Lung (tissue), 13 donors: ENCODE measurements around the gene CHMP4A. TPM values are rescaled to one million over a fixed set of nuclear protein-coding genes. Genes with fewer than 3 reads are reported as not detected.

Source experiments
- ATAC-seq: fragments of 200-7000 bp; cut with Tn5 transposase; one replicate; pipeline ENCODE4 v1.9.1; 2020; ENCODE audit warnings: moderate number of reproducible peaks; ENCODE audit not compliant: insufficient read depth, low FRiP score
- DNase-seq, 3 donors: peaks; one replicate each; pipeline ENCODE4 v3.0.0-alpha.2; 2013 to 2017
- H3K27ac ChIP-seq, 2 donors: one replicate each; pipeline ENCODE4 v1.5.1; 2013; ENCODE audit warnings: mild to moderate bottlenecking in 2 of 2, moderate library complexity in 2 of 2, control low read depth in 1 of 2, inconsistent platforms in 1 of 2, low read depth in 1 of 2, low read length in 1 of 2
- H3K27me3 ChIP-seq, 3 donors: one replicate each; pipeline ENCODE4 v1.5.1; 2013; ENCODE audit warnings: low read length in 2 of 3; ENCODE audit not compliant: control insufficient read depth in 3 of 3, insufficient read depth in 3 of 3
- H3K36me3 ChIP-seq, 4 donors: one replicate each; pipeline ENCODE4 v1.5.1; 2013; ENCODE audit warnings: low read length in 4 of 4, mild to moderate bottlenecking in 1 of 4, moderate library complexity in 1 of 4; ENCODE audit not compliant: control insufficient read depth in 4 of 4, insufficient read depth in 4 of 4
- H3K4me1 ChIP-seq, 5 donors: one replicate each; pipeline ENCODE4 v1.5.1; 2013; ENCODE audit warnings: low read length in 5 of 5, mild to moderate bottlenecking in 2 of 5, moderate library complexity in 1 of 5; ENCODE audit not compliant: control insufficient read depth in 5 of 5, insufficient read depth in 5 of 5
- H3K4me3 ChIP-seq: one replicate; pipeline ENCODE4 v1.5.1; 2013; ENCODE audit warnings: mild to moderate bottlenecking, control low read depth, moderate library complexity
- H3K9ac ChIP-seq, 2 donors: one replicate each; pipeline ENCODE4 v1.5.1; 2013; ENCODE audit warnings: low read length in 2 of 2, control low read depth in 1 of 2; ENCODE audit not compliant: insufficient read depth in 1 of 2
- H3K9me3 ChIP-seq, 4 donors: one replicate each; pipeline ENCODE4 v1.5.1; 2013; ENCODE audit warnings: low read length in 3 of 4, mild to moderate bottlenecking in 1 of 4, moderate library complexity in 1 of 4; ENCODE audit not compliant: control insufficient read depth in 4 of 4, insufficient read depth in 3 of 4
- WGBS, 2 donors: extraction: QIAGEN DNeasy Blood & Tissue Kit; methylation state at CpG; one replicate each; pipeline ENCODE4 v1.1.7; 2013; 5-methylcytosine and 5-hydroxymethylcytosine counted together
- polyA plus RNA-seq, 2 donors: library from polyadenylated mRNA; stranded (reverse); fragments of 200-250 nt; gene quantifications; one replicate each; pipeline ENCODE4 v1.2.1, GENCODE V29; 2013
- small RNA-seq: library from RNA; depleted of rRNA; stranded (forward); fragments of <200 nt; gene quantifications from one replicate; pipeline ENCODE3, GENCODE V24; 2014; ENCODE audit warnings: low replicate concordance
- total RNA-seq, 2 donors: library from RNA; depleted of rRNA in 1 of 2; stranded (reverse); fragments of >200 nt in 1 of 2; gene quantifications; one replicate each; pipeline ENCODE4 v1.2.1, GENCODE V29; 2014 to 2021
- TF ChIP-seq, protein P1 (sequence below): IDR thresholded peaks from 2 replicates; pipeline ENCODE4 v1.5.1; 2012; ENCODE audit warnings: mild to moderate bottlenecking; ENCODE audit errors: control extremely low read depth, extremely low read depth
- donor health status: control.
- donor health status: control.
- donor health status: Bipolar disorder and iron deficiency.
- donor health status: healthy.
- donor health status: DM: yes; HTN: yes; CAD: no.

CHMP4A gene
- total and polyA plus RNA-seq, 4 donors: 37.2 to 103 (median 60.6) TPM

DNA sequence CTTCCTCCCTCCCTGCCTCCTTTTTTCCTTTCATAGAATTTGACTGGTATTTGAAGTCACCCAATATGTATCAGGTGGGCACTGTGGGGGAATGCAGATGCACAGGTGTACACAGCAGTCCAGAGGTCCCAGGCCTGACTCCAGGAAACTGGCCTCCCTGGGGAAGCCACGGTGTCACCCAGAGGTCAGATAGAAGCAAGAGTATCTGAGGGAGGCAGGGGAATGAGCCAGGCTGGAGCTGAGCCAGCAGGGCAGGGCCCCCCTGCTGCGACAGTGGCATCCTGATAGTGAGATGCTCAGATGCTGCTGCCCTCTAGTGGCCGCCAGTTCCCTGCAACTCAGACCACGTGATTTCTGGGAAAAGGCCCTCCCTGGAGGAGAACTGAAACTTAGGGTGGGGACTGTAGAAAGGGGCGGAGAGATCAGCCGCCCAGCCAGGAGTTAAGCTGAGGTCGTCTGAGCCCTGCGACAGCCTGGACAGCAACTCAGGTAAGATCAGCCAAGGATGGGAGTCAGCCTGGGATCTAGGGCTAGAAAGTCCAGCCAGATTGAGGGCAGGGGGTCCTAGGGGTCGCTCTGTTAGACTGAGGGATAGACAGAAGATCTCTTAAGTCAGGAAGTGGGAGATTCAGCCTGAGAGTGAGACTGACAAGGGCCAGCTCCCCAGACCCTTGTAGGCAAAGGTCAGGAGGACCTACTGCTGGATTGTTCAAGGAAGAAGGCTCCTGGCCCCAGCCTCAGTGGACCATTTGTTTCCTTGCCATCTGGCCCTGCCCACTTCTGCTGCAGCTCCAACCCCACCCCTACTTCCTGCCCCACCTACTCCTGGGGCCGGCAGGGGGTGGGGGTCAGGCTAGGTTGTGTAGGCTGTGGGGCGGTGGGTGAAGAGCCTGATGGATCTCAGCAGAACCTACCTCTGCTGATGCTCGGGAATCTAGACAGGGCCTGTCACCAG, 52.2 kb downstream of the CHMP4A start, which contains the start of gene IRF9:
TSS of gene IRF9 (plus strand) at position 416 of the 955 bp plus-strand sequence. CDS start 880 bp downstream, outside the sequence.
- peaks cover 20 to 58% (median 45%) of the 10 kb centered on the region in 4 donors for H3K36me3 ChIP-seq
- H3K9ac ChIP-seq: peak within 1 kb of the TSS; percentile 58 to 92
- TF ChIP-seq, protein P1, sequence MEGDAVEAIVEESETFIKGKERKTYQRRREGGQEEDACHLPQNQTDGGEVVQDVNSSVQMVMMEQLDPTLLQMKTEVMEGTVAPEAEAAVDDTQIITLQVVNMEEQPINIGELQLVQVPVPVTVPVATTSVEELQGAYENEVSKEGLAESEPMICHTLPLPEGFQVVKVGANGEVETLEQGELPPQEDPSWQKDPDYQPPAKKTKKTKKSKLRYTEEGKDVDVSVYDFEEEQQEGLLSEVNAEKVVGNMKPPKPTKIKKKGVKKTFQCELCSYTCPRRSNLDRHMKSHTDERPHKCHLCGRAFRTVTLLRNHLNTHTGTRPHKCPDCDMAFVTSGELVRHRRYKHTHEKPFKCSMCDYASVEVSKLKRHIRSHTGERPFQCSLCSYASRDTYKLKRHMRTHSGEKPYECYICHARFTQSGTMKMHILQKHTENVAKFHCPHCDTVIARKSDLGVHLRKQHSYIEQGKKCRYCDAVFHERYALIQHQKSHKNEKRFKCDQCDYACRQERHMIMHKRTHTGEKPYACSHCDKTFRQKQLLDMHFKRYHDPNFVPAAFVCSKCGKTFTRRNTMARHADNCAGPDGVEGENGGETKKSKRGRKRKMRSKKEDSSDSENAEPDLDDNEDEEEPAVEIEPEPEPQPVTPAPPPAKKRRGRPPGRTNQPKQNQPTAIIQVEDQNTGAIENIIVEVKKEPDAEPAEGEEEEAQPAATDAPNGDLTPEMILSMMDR: peak; percentile 89
- peak within 1 kb of the TSS; percentile 60 for H3K4me3 ChIP-seq
- H3K27me3 ChIP-seq: no peaks in the 10 kb centered on the region
- peak; percentile 91 for ATAC-seq
- H3K4me1 ChIP-seq: peaks cover 0 to 15% (median 8%) of the 10 kb centered on the region in 5 donors
- peak within 1 kb of the TSS; percentile 80 to 94 for H3K27ac ChIP-seq
- peak; percentile 96 to 97 (median 97) for DNase-seq
- H3K9me3 ChIP-seq: no peaks in the 10 kb centered on the region
- 0% methylated on average over 12 of the region's 12 CpGs for WGBS, 2 donors

DNA sequence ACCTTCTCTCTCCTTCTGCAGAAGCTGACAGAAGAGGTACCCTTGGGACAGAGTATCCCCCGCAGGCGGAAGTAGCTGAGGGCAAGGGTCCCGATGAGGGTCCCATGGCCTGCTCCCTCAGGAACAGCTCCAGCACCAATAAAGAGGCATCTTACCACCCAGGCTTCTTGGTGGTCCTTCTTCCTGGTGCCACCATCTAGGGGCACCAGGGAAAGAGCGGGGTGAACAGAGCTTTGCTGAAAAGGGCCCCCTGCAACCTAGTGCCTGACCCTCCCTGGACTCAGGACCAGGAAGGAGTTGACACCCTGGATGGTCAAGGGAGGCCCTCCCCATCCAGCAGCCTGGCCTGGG, 52.8 kb downstream of the CHMP4A start:
- peaks cover 25 to 57% (median 42%) of the 10 kb centered on the region in 4 donors for H3K36me3 ChIP-seq
- H3K9ac ChIP-seq: no peak overlapping the region
- TF ChIP-seq, protein P1: no peak
- no peak for DNase-seq
- H3K27me3 ChIP-seq: no peaks in the 10 kb centered on the region
- no peaks in the 10 kb centered on the region for H3K9me3 ChIP-seq
- peak overlapping the region; percentile 65 to 69 for H3K27ac ChIP-seq
- H3K4me3 ChIP-seq: no peak overlapping the region
- WGBS, 2 donors: 96 to 98% methylated on average over 4 of the region's 4 CpGs
- no peak for ATAC-seq
- peaks cover 0 to 15% (median 8%) of the 10 kb centered on the region in 5 donors for H3K4me1 ChIP-seq

DNA sequence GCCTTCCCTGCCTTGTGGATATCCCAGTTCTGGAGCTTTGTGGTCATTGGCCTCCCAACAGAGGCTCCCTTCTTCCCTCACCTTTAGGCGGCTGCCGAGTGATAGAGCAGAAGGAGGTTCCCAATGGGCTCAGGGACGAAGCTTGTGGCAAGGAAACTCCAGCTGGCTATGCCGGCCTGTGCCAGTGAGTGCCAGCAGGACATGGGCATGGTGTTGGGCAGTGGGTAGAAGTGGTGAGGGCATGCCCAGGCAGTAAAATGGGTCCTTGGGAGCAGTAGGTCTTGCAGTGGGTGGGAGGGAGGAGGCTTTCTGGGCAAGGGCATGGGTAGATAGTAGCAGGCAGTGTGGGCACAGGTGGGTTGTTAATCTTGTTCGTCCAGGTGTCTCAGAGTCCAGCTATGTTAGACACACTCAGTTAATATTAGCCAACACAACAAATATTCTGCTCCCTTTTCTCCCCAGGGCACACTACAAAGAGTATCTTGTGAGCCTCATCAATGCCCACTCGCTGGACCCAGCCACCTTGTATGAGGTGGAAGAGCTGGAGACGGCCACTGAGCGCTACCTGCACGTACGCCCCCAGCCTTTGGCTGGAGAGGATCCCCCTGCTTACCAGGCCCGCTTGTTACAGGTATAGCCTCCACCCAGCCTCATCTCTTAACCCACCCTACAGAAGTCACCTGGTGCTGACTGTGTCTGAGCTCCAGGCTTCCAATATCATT, 53.4 kb downstream of the CHMP4A start:
- WGBS, 2 donors: 91 to 93% methylated on average over 11 of the region's 11 CpGs
- Histone ChIP-seq H3K36me3 (peaks cover 25 to 57% (median 40%) of the 10 kb centered on the region in 4 donors), H3K27me3 (no peaks in the 10 kb centered on the region), H3K9me3 (no peaks in the 10 kb centered on the region), H3K27ac (peak overlapping the region; percentile 65 to 69), H3K4me1 (peaks cover 0 to 15% (median 8%) of the 10 kb centered on the region in 5 donors), H3K4me3 (no peak overlapping the region), H3K9ac (no peak overlapping the region)
- no peak for ATAC-seq
- DNase-seq: no peak
- TF ChIP-seq, protein P1: no peak

Small RNAs within 50 kb of the gene (small RNA-seq; reads per million reads assigned to genes)
- gene AL136295.4: not detected
- not detected for gene CHMP4A
- gene IPO4: 0.06 reads per million
- gene IRF9: not detected
- gene MDP1: not detected

Other genes starting within 250 kb of the CHMP4A start
Only the 30 nearest of the 34 such genes appear.
- 1 to 10 TPM in 1 of 2 donors, under 1 TPM in 1; 0.37 to 2.4 TPM for gene CARMIL3, start 161.5 kb downstream of the CHMP4A start, total RNA-seq
- gene CARMIL3, start 161.5 kb downstream of the CHMP4A start, polyA plus RNA-seq: under 1 TPM; 0.71 to 0.85 TPM
- gene CPNE6, start 141.9 kb downstream of the CHMP4A start, total RNA-seq: not detected
- gene CPNE6, start 141.9 kb downstream of the CHMP4A start, polyA plus RNA-seq: not detected
- 10 to 100 TPM in 1 of 2 donors, 1 to 10 TPM in 1; 8.9 to 91.7 TPM for gene PCK2, start 119.2 kb downstream of the CHMP4A start, total RNA-seq
- 10 to 100 TPM; 35.2 to 41.2 TPM for gene PCK2, start 119.2 kb downstream of the CHMP4A start, polyA plus RNA-seq
- gene DCAF11, start 98.7 kb downstream of the CHMP4A start, total RNA-seq: 100 to 1,000 TPM in 1 of 2 donors, 10 to 100 TPM in 1; 68.9 to 153 TPM
- 10 to 100 TPM; 26.4 to 59.4 TPM for gene DCAF11, start 98.7 kb downstream of the CHMP4A start, polyA plus RNA-seq
- gene NRL, start 98.5 kb downstream of the CHMP4A start, total RNA-seq: 1 to 10 TPM; 3.6 to 5.4 TPM
- gene NRL, start 98.5 kb downstream of the CHMP4A start, polyA plus RNA-seq: 1 to 10 TPM; 2.7 TPM
- gene FITM1, start 82.8 kb downstream of the CHMP4A start, total RNA-seq: under 1 TPM; 0.48 to 0.83 TPM
- gene FITM1, start 82.8 kb downstream of the CHMP4A start, polyA plus RNA-seq: 1 to 10 TPM in 1 of 2 donors, under 1 TPM in 1; 0.93 to 1.4 TPM
- 100 to 1,000 TPM; 125 to 192 TPM for gene PSME1, start 77.3 kb downstream of the CHMP4A start, total RNA-seq
- 100 to 1,000 TPM; 286 to 311 TPM for gene PSME1, start 77.3 kb downstream of the CHMP4A start, polyA plus RNA-seq
- 10 to 100 TPM in 1 of 2 donors, 1 to 10 TPM in 1; 4.6 to 24.3 TPM for gene EMC9, start 71.9 kb downstream of the CHMP4A start, total RNA-seq
- gene EMC9, start 71.9 kb downstream of the CHMP4A start, polyA plus RNA-seq: 10 to 100 TPM; 15.7 to 29.4 TPM
- 100 to 1,000 TPM in 1 of 2 donors, 10 to 100 TPM in 1; 89.1 to 178 TPM for gene PSME2, start 66.9 kb downstream of the CHMP4A start, total RNA-seq
- gene PSME2, start 66.9 kb downstream of the CHMP4A start, polyA plus RNA-seq: 100 to 1,000 TPM; 283 to 328 TPM
- gene RNF31, start 66.0 kb downstream of the CHMP4A start, total RNA-seq: 10 to 100 TPM; 31.7 to 82.4 TPM
- gene RNF31, start 66.0 kb downstream of the CHMP4A start, polyA plus RNA-seq: 10 to 100 TPM; 44.1 to 78.6 TPM
- 100 to 1,000 TPM in 1 of 2 donors, 10 to 100 TPM in 1; 75.3 to 111 TPM for gene IRF9, start 52.2 kb downstream of the CHMP4A start, total RNA-seq
- gene IRF9, start 52.2 kb downstream of the CHMP4A start, polyA plus RNA-seq: 100 to 1,000 TPM in 1 of 2 donors, 10 to 100 TPM in 1; 79.9 to 124 TPM
- 10 to 100 TPM; 13.3 to 48.1 TPM for gene REC8, start 41.4 kb downstream of the CHMP4A start, total RNA-seq
- gene REC8, start 41.4 kb downstream of the CHMP4A start, polyA plus RNA-seq: 10 to 100 TPM; 23.8 to 35.1 TPM
- gene IPO4, start 24.7 kb downstream of the CHMP4A start, total RNA-seq: 10 to 100 TPM; 22.0 to 78.9 TPM
- 10 to 100 TPM; 13.0 to 34.8 TPM for gene IPO4, start 24.7 kb downstream of the CHMP4A start, polyA plus RNA-seq
- 10 to 100 TPM; 42.3 to 71.9 TPM for gene TM9SF1, start 18.0 kb downstream of the CHMP4A start, total RNA-seq
- gene TM9SF1, start 18.0 kb downstream of the CHMP4A start, polyA plus RNA-seq: 10 to 100 TPM; 32.7 to 61.7 TPM
- gene TSSK4, start 7.8 kb downstream of the CHMP4A start, total RNA-seq: 1 to 10 TPM in 1 of 2 donors, not detected in 1; 1.2 TPM
- gene TSSK4, start 7.8 kb downstream of the CHMP4A start, polyA plus RNA-seq: under 1 TPM; 0.02 to 0.10 TPM
- 10 to 100 TPM; 20.8 to 24.8 TPM for gene MDP1, start 2.6 kb upstream of the CHMP4A start, total RNA-seq
- gene MDP1, start 2.6 kb upstream of the CHMP4A start, polyA plus RNA-seq: 10 to 100 TPM; 17.2 to 31.4 TPM
- 100 to 1,000 TPM in 1 of 2 donors, 10 to 100 TPM in 1; 69.5 to 147 TPM for gene NEDD8, start 18.9 kb upstream of the CHMP4A start, total RNA-seq
- 100 to 1,000 TPM; 242 to 246 TPM for gene NEDD8, start 18.9 kb upstream of the CHMP4A start, polyA plus RNA-seq
- 10 to 100 TPM; 63.1 TPM for gene GMPR2, start 19.4 kb upstream of the CHMP4A start, total RNA-seq
- gene GMPR2, start 19.4 kb upstream of the CHMP4A start, polyA plus RNA-seq: 10 to 100 TPM; 42.9 to 71.1 TPM
- gene TINF2, start 29.1 kb upstream of the CHMP4A start, total RNA-seq: 10 to 100 TPM; 48.2 to 89.1 TPM
- gene TINF2, start 29.1 kb upstream of the CHMP4A start, polyA plus RNA-seq: 10 to 100 TPM; 45.2 to 82.6 TPM
- 1 to 10 TPM; 1.9 to 8.8 TPM for gene TGM1, start 49.7 kb upstream of the CHMP4A start, total RNA-seq
- gene TGM1, start 49.7 kb upstream of the CHMP4A start, polyA plus RNA-seq: 10 to 100 TPM in 1 of 2 donors, 1 to 10 TPM in 1; 9.8 to 11.3 TPM
- 10 to 100 TPM; 19.7 to 55.8 TPM for gene RABGGTA, start 58.1 kb upstream of the CHMP4A start, total RNA-seq
- gene RABGGTA, start 58.1 kb upstream of the CHMP4A start, polyA plus RNA-seq: 10 to 100 TPM; 40.3 to 45.4 TPM
- 10 to 100 TPM; 20.8 to 24.0 TPM for gene DHRS1, start 86.3 kb upstream of the CHMP4A start, total RNA-seq
- gene DHRS1, start 86.3 kb upstream of the CHMP4A start, polyA plus RNA-seq: 10 to 100 TPM; 20.6 to 27.8 TPM
- gene NOP9, start 86.4 kb upstream of the CHMP4A start, total RNA-seq: 10 to 100 TPM; 14.1 to 25.9 TPM
- gene NOP9, start 86.4 kb upstream of the CHMP4A start, polyA plus RNA-seq: 10 to 100 TPM; 12.1 to 13.5 TPM
- gene CIDEB, start 94.5 kb upstream of the CHMP4A start, total RNA-seq: 10 to 100 TPM in 1 of 2 donors, 1 to 10 TPM in 1; 9.6 to 18.8 TPM
- 10 to 100 TPM in 1 of 2 donors, 1 to 10 TPM in 1; 8.3 to 19.7 TPM for gene CIDEB, start 94.5 kb upstream of the CHMP4A start, polyA plus RNA-seq
- gene LTB4R2, start 96.7 kb upstream of the CHMP4A start, total RNA-seq: 10 to 100 TPM in 1 of 2 donors, 1 to 10 TPM in 1; 5.8 to 14.0 TPM
- 1 to 10 TPM; 1.8 to 5.5 TPM for gene LTB4R2, start 96.7 kb upstream of the CHMP4A start, polyA plus RNA-seq
- 10 to 100 TPM in 1 of 2 donors, 1 to 10 TPM in 1; 4.4 to 14.8 TPM for gene LTB4R, start 98.0 kb upstream of the CHMP4A start, total RNA-seq
- 10 to 100 TPM in 1 of 2 donors, 1 to 10 TPM in 1; 7.3 to 47.0 TPM for gene LTB4R, start 98.0 kb upstream of the CHMP4A start, polyA plus RNA-seq
- gene ADCY4, start 121.6 kb upstream of the CHMP4A start, total RNA-seq: 10 to 100 TPM; 35.7 to 36.3 TPM
- 10 to 100 TPM; 22.6 to 42.8 TPM for gene ADCY4, start 121.6 kb upstream of the CHMP4A start, polyA plus RNA-seq
- gene RIPK3, start 126.5 kb upstream of the CHMP4A start, total RNA-seq: 10 to 100 TPM in 1 of 2 donors, 1 to 10 TPM in 1; 6.4 to 26.0 TPM
- gene RIPK3, start 126.5 kb upstream of the CHMP4A start, polyA plus RNA-seq: 10 to 100 TPM; 13.0 to 23.4 TPM
- gene NFATC4, start 154.7 kb upstream of the CHMP4A start, total RNA-seq: 10 to 100 TPM; 38.2 to 38.6 TPM
- gene NFATC4, start 154.7 kb upstream of the CHMP4A start, polyA plus RNA-seq: 10 to 100 TPM; 13.9 to 71.4 TPM
- gene NYNRIN, start 185.5 kb upstream of the CHMP4A start, total RNA-seq: 10 to 100 TPM; 16.1 to 49.8 TPM
- gene NYNRIN, start 185.5 kb upstream of the CHMP4A start, polyA plus RNA-seq: 1 to 10 TPM; 2.9 to 4.2 TPM